ENCODE results near the gene RNF213. TPM values are rescaled to one million over a fixed set of nuclear protein-coding genes. Genes with fewer than 3 reads are reported as not detected.
"Not testable (repeated sequence)": the region's sequence is repeated elsewhere in the genome, so short reads cannot be mapped to it uniquely, and the experiment has no call there.

The RNF213 gene
- polyA plus RNA-seq, 4 donors = 44.5 to 79.9 (median 61.2) TPM

GRCh38 chr17:80248894-80249710 is 11.6 kb upstream of the RNF213 start:
- DNase-seq (ENCODE audit: low read depth in 4 of 4, low spot score in 3 of 4) = no peak

- no peak for DNase-seq (ENCODE audit: low read depth in 4 of 4, low spot score in 3 of 4)
Observed at GRCh38 chr17:80251966-80252365, 8.7 kb upstream of the RNF213 start.

- DNase-seq (ENCODE audit: low read depth in 4 of 4, low spot score in 3 of 4) = peak in 1 of 4 donors; percentile 33
Observed at GRCh38 chr17:80252871-80253270, 7.8 kb upstream of the RNF213 start.

GRCh38 chr17:80253631-80254395 is 6.8 kb upstream of the RNF213 start:
- no peak for DNase-seq (ENCODE audit: low read depth in 4 of 4, low spot score in 3 of 4)

GRCh38 chr17:80254396-80255251 is 6.0 kb upstream of the RNF213 start:
- peak in 1 of 4 donors; percentile 55 for DNase-seq (ENCODE audit: low read depth in 4 of 4, low spot score in 3 of 4)

GRCh38 chr17:80256034-80256350 is 4.7 kb upstream of the RNF213 start:
- DNase-seq (ENCODE audit: low read depth in 4 of 4, low spot score in 3 of 4) = no peak

GRCh38 chr17:80257716-80258213 is 2.9 kb upstream of the RNF213 start:
- DNase-seq (ENCODE audit: low read depth in 4 of 4, low spot score in 3 of 4) = no peak

GRCh38 chr17:80258296-80258695 is 2.4 kb upstream of the RNF213 start:
- DNase-seq (ENCODE audit: low read depth in 4 of 4, low spot score in 3 of 4) = not testable (repeated sequence)

GRCh38 chr17:80259457-80260068 is 1.1 kb upstream of the RNF213 start:
- no peak for DNase-seq (ENCODE audit: low read depth in 4 of 4, low spot score in 3 of 4)

- DNase-seq (ENCODE audit: low read depth in 4 of 4, low spot score in 3 of 4) = no peak
Observed at GRCh38 chr17:80260069-80260535, 550 bp upstream of the RNF213 start.

- DNase-seq (ENCODE audit: low read depth in 4 of 4, low spot score in 3 of 4) = no peak
Observed at GRCh38 chr17:80261159-80261894, 675 bp downstream of the RNF213 start.

GRCh38 chr17:80261895-80262279 is 1.2 kb downstream of the RNF213 start:
- DNase-seq (ENCODE audit: low read depth in 4 of 4, low spot score in 3 of 4) = no peak

GRCh38 chr17:80262291-80262690 is 1.6 kb downstream of the RNF213 start:
- no peak for DNase-seq (ENCODE audit: low read depth in 4 of 4, low spot score in 3 of 4)

GRCh38 chr17:80262775-80263244 is 2.2 kb downstream of the RNF213 start:
- no peak for DNase-seq (ENCODE audit: low read depth in 4 of 4, low spot score in 3 of 4)

GRCh38 chr17:80263253-80264204 is 2.9 kb downstream of the RNF213 start:
- peak in 3 of 4 donors; percentile 76 to 89 (median 83) for DNase-seq (ENCODE audit: low read depth in 4 of 4, low spot score in 3 of 4)

GRCh38 chr17:80264205-80265075 is 3.8 kb downstream of the RNF213 start:
- no peak for DNase-seq (ENCODE audit: low read depth in 4 of 4, low spot score in 3 of 4)
